Heart left ventricle (tissue), 16 donors: ENCODE data around the gene STX8. TPM values are rescaled to one million over a fixed set of nuclear protein-coding genes. Genes with fewer than 3 reads are reported as not detected.
A peak's percentile ranks its signal among the peaks of the same experiment; 100 is the strongest.

Experiments
- ATAC-seq, 4 donors: fragments of 200-7000 bp; cut with Tn5 transposase; one replicate each; pipeline ENCODE4 v1.9.1; 2020 to 2022; ENCODE audit warnings: moderate library complexity in 4 of 4, mild to moderate bottlenecking in 3 of 4, moderate number of reproducible peaks in 1 of 4
- DNase-seq, 5 donors: peaks; one replicate each; pipeline ENCODE4 v3.0.0-alpha.2; 2020
- H3K27ac ChIP-seq, 12 donors: fragments of 200-600 bp; sonication (generic) in 4 of 12; one replicate each; pipeline versions ENCODE4 v1.5.0 to v1.8.0; 2016 to 2022; ENCODE audit warnings: mild to moderate bottlenecking in 2 of 12
- H3K27me3 ChIP-seq, 9 donors: fragments of 200-600 bp; sonication (generic) in 2 of 9; one replicate each; pipeline versions ENCODE4 v1.5.1 to v1.8.0; 2016 to 2022; ENCODE audit warnings: mild to moderate bottlenecking in 3 of 9
- H3K36me3 ChIP-seq, 9 donors: fragments of 200-600 bp; sonication (generic) in 2 of 9; one replicate each; pipeline versions ENCODE4 v1.5.0 to v1.8.0; 2018 to 2022; ENCODE audit warnings: mild to moderate bottlenecking in 2 of 9
- H3K4me1 ChIP-seq, 12 donors: fragments of 200-600 bp; sonication (generic) in 4 of 12; one replicate each; pipeline versions ENCODE4 v1.5.0 to v1.8.0; 2016 to 2022; ENCODE audit warnings: mild to moderate bottlenecking in 3 of 12
- H3K4me3 ChIP-seq, 12 donors: fragments of 200-600 bp; sonication (generic) in 4 of 12; one replicate each; pipeline versions ENCODE4 v1.5.0 to v1.8.0; 2017 to 2022; ENCODE audit warnings: mild to moderate bottlenecking in 9 of 12, moderate library complexity in 4 of 12
- H3K9me3 ChIP-seq, 12 donors: fragments of 200-600 bp; sonication (generic) in 4 of 12; one replicate each; pipeline versions ENCODE4 v1.5.0 to v1.8.0; 2016 to 2022; ENCODE audit warnings: mild to moderate bottlenecking in 1 of 12
- POLR2A ChIP-seq, 2 donors: fragments of 450-650 bp; IDR thresholded peaks; one replicate each; pipeline ENCODE4 v1.6.1; 2017; ENCODE audit warnings: antibody characterized with exemption in 2 of 2, mild to moderate bottlenecking in 2 of 2, moderate library complexity in 2 of 2
- WGBS, 4 donors: extraction: QIAGEN DNeasy Blood & Tissue Kit in 2 of 4; methylation state at CpG; one replicate each; pipeline versions ENCODE4 v1.1.5 to v1.1.7; 2013 to 2018; 5-methylcytosine and 5-hydroxymethylcytosine counted together
- intact Hi-C, 10 donors: fragments of 100-400 bp; cut with DNase I; formaldehyde crosslinking; loops; one replicate each; pipeline versions ENCODE4 v1.11.1 to v1.14.2; 2022
- long read RNA-seq, 3 donors: library from polyadenylated mRNA; unstranded; transcript quantifications; one replicate each; pipeline ENCODE4 v2.0.0, GENCODE V29; 2020 to 2021
- polyA plus RNA-seq, 2 donors: library from polyadenylated mRNA; stranded (reverse); fragments of 200-250 nt; gene quantifications; one replicate each; pipeline ENCODE4 v1.2.3, GENCODE V29; 2013
- total RNA-seq, 9 donors: library from RNA; depleted of rRNA in 2 of 9; stranded (reverse); fragments of >200 nt in 2 of 9; fragmentation: NEBNext Ultra II Directional in 3 of 9; extraction: Animal tissue kit (Norgen Biotek cat#: 25700) in 3 of 9; gene quantifications; one replicate each; pipeline versions ENCODE4 v1.1.0 to v1.2.4, GENCODE V29; 2016 to 2023
- TF ChIP-seq, protein P1 (sequence below), 12 donors: fragments of 200-600 bp; sonication (generic) in 4 of 12; IDR thresholded peaks; one replicate each; pipeline versions ENCODE4 v1.5.0 to v1.8.0; 2018 to 2022; ENCODE audit warnings: antibody characterized with exemption in 12 of 12, mild to moderate bottlenecking in 5 of 12
- donor health status: ischemic (EF 13 %, LVEDD 7.1; RV severe dilation, severe dysfunction).
- donor health status: healthy with polysubstance abuse.
- donor health status: DM: no; HTN: yes; CAD: no.
- donor health status: DM: no; HTN: no; CAD: no.
- donor health status: ischemic (EF 25% LVEDD 6.9; RV normal size, moderate dysfunction).
- donor health status: ischemic (EF 25% LVEDD 5.7; RV mildly dilated, moderate dysfunction).
- donor health status: healthy.
- donor health status: DM: yes; HTN: yes; CAD: no.
- donor health status: ischemic (EF 35%, LVEDD 5.7; RV mildly dilated, moderate dysfunction).
- donor health status: nonischemic (EF 11% LVEDD 7.7; RV severe dilation, severe dysfunction).
- donor health status: DM: yes; HTN: yes; CAD: no.
- donor health status: PGD.
- donor health status: ischemic (EF 29% LVEDD 5.4; RV normal size, mild dysfunction).
- donor health status: nonischemic (EF 23%, LVEDD 6.1; RV moderate dilation, normal function).

Gene STX8, protein sequence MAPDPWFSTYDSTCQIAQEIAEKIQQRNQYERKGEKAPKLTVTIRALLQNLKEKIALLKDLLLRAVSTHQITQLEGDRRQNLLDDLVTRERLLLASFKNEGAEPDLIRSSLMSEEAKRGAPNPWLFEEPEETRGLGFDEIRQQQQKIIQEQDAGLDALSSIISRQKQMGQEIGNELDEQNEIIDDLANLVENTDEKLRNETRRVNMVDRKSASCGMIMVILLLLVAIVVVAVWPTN
- total RNA-seq (10 to 100 TPM; 51.9 to 86.0 (median 62.3) TPM), polyA plus RNA-seq (10 to 100 TPM; 43.2 to 85.7 TPM)
- long read RNA-seq, donor 1, transcript STX8-201 (8 exons, 1,246 nt), result major isoform, 25 of 27 reads
- long read RNA-seq, donor 1, partial matches to known transcripts, result 1 of 27 reads
- long read RNA-seq, donor 1, other reads (novel, unspliced or antisense), result 1 of 27 reads
- long read RNA-seq, donor 2, transcript STX8-201 (8 exons, 1,246 nt), result major isoform, 41 of 55 reads
- long read RNA-seq, donor 2, partial matches to known transcripts, result 2 of 55 reads
- long read RNA-seq, donor 2, other reads (novel, unspliced or antisense), result 11 of 55 reads
- long read RNA-seq, donor 3, transcript STX8-201 (8 exons, 1,246 nt), result major isoform, 21 of 33 reads
- long read RNA-seq, donor 3, partial matches to known transcripts, result 4 of 33 reads
- long read RNA-seq, donor 3, other reads (novel, unspliced or antisense), result 4 of 33 reads

DNA sequence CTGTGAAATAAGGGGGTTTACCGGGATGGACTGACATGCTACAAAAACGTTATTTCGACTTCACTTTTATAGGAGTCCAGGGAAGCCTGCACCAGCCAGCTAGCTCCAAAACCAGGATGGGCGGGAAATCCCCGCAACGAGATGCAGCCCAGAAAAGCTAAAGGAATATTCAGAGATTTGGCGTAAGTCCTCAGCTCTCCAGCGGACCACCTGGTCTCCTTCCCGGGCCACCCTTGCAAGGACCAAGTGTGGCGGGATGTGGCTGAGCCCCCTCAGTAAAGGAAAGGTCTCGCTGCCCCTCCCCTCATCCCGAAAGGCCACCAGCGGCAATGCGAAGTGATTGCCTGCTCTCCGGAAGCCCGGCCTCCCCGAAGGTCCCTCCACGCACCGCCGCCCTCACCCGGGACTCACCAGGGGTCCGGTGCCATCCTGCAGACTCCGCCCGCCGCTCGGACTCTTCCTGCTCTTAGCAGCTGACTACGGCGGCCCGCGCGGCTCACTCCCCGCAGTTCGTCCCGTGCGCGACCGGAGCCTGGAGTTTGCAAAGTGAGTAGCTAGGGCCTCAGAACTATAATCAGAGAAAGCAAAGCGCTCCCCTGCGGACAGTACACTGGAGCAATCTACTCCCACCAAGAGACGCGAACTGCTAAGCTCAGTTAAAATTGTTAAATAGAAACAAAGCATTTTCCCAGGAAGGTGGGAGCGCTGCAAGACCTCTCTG is at the start of gene STX8:
TSS of gene STX8 (minus strand) at position 440 of the 721 bp plus-strand sequence. CDS start at position 428, 12 bp downstream.
- TF ChIP-seq POLR2A (IDR thresholded peaks at IDR 0.05), result peak in 1 of 2 donors; percentile 40
- TF ChIP-seq, protein P1, sequence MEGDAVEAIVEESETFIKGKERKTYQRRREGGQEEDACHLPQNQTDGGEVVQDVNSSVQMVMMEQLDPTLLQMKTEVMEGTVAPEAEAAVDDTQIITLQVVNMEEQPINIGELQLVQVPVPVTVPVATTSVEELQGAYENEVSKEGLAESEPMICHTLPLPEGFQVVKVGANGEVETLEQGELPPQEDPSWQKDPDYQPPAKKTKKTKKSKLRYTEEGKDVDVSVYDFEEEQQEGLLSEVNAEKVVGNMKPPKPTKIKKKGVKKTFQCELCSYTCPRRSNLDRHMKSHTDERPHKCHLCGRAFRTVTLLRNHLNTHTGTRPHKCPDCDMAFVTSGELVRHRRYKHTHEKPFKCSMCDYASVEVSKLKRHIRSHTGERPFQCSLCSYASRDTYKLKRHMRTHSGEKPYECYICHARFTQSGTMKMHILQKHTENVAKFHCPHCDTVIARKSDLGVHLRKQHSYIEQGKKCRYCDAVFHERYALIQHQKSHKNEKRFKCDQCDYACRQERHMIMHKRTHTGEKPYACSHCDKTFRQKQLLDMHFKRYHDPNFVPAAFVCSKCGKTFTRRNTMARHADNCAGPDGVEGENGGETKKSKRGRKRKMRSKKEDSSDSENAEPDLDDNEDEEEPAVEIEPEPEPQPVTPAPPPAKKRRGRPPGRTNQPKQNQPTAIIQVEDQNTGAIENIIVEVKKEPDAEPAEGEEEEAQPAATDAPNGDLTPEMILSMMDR (IDR thresholded peaks at IDR 0.05), result no peak
- ATAC-seq (peak; percentile 89 to 96 (median 96)), DNase-seq (peak; percentile 92 to 96 (median 94))
- 1 to 2% (median 1%) methylated on average over 33 to 42 of the region's 42 CpGs for WGBS, 4 donors
- intact Hi-C loops, result loop anchor here in 1 of 10 donors (10.0 kb wide), 1 partner anchor 149 kb away; no protein-coding TSS in a partner anchor
- Histone ChIP-seq H3K4me1 (peaks cover 0 to 29% (median 16%) of the 10 kb centered on the region in 12 donors), H3K4me3 (peak within 1 kb of the TSS; percentile 59 to 99 (median 82)), H3K36me3 (peaks cover 0 to 6% (median 3%) of the 10 kb centered on the region in 9 donors), H3K27ac (peak within 1 kb of the TSS in 11 of 12 donors; percentile 41 to 81 (median 63)), H3K9me3 (no peaks in the 10 kb centered on the region), H3K27me3 (no peaks in the 10 kb centered on the region)

DNA sequence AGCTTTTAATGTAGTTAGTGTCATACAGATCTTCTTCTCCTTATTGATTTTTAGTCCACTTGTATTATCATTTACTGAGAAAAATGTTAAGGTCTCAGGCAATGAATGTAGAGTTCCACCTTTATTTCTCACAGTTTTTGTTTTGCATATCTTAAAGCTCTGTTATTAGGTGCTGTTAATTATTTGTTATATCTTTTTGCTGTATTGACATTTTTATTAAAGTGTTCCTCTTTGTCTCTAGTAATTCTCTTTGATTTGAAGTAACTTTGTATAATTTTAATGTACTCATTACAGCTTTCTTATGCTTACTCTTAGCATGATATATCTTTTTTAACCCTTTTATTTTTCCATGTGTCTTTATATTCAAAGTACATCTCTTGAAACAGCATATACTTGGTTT is 47.3 kb upstream of the STX8 start:
- Histone ChIP-seq H3K36me3 (no peaks in the 10 kb centered on the region), H3K27ac (no peak overlapping the region), H3K27me3 (no peaks in the 10 kb centered on the region), H3K9me3 (peaks cover 0 to 40% (median 22%) of the 10 kb centered on the region in 12 donors), H3K4me1 (no peaks in the 10 kb centered on the region), H3K4me3 (no peak overlapping the region)
- DNase-seq, result no peak
- TF ChIP-seq, protein P1 (IDR thresholded peaks at IDR 0.05), result no peak
- TF ChIP-seq POLR2A (IDR thresholded peaks at IDR 0.05), result no peak
- intact Hi-C loops, result no loop called here
- no peak for ATAC-seq

DNA sequence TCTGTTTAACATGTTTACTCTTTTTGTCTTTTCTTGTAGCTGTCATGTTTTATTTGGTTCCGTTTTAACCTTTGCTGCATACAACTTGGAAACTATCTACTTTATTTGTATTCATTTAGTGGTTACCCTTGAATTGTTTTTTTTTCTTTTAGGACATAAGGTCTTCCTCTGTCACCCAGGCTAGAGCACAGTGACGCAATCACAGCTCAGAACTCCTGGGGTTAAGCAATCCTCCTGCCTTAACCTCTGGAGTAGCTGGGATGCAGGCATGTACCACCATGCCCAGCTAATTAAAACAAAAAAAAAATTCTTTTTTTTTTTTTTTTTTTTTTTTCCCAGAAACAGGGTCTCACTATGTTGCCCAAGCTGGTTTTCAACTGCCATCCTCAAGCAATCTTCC is 39.9 kb upstream of the STX8 start:
- no peak overlapping the region for H3K4me3 ChIP-seq
- intact Hi-C loops, result no loop called here
- H3K4me1 ChIP-seq, result no peaks in the 10 kb centered on the region
- 45 to 65% (median 47%) methylated on average over 2 of the region's 2 CpGs for WGBS, 4 donors
- TF ChIP-seq, protein P1 (IDR thresholded peaks at IDR 0.05), result no peak
- TF ChIP-seq POLR2A (IDR thresholded peaks at IDR 0.05), result no peak
- no peak for ATAC-seq
- peaks cover 0 to 7% (median 0%) of the 10 kb centered on the region in 9 donors for H3K27me3 ChIP-seq
- H3K9me3 ChIP-seq, result no peaks in the 10 kb centered on the region
- H3K27ac ChIP-seq, result no peak overlapping the region
- DNase-seq, result no peak
- no peaks in the 10 kb centered on the region for H3K36me3 ChIP-seq
